HEK293T (cell line): ENCODE data around the gene RPL5.

ENCODE experiments used
- ELF4 ChIP-seq: fragments of 450-650 bp; IDR thresholded peaks from 2 replicates; pipeline ENCODE4 v1.6.1; 2017; ENCODE audit warnings: antibody characterized with exemption
- FOXM1 ChIP-seq: fragments of 450-650 bp; IDR thresholded peaks from 2 replicates; pipeline ENCODE4 v1.6.1; 2017; ENCODE audit warnings: mild to moderate bottlenecking, borderline replicate concordance

DNA sequence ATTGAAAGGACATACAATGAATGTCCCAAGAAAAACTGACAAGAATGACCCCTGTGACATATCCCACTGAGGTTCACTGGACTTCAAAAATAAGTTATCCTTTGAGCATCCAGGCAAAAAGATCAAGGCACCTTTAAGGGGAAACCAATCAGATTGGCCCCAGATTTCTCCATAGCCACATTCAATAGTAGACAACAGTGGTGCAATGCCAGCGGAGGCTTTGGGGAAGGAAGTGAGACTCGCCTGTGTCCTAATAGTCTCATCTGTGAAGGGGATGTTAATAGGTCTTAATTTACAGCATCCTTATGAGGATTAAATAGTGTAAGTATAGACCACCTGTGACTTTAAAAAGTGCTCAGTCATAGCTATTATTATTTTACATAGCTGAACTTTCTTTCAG is 21.5 kb downstream of the RPL5 start:
- TF ChIP-seq FOXM1 (no peak), ELF4 (no peak)
